HepG2 (cell line): ENCODE data around the gene TATDN2. TPM values are rescaled to one million over a fixed set of nuclear protein-coding genes. Genes with fewer than 3 reads are reported as not detected.

Experiments
- ATAC-seq: fragments of 200-7000 bp; cut with Tn5 transposase; 3 replicates; pipeline ENCODE4 v1.9.1; 2020; ENCODE audit warnings: mild to moderate bottlenecking, moderate library complexity
- BruUV-seq: library from RNA; stranded (reverse); fragments of 400-500 nt; replicated peaks from 2 replicates; lab custom pipeline; 2021; lab: Mats Ljungman, UMichigan
- CTCF ChIA-PET: fragments of 300-600 bp; formaldehyde crosslinking; extraction: SDS; loops from one replicate; lab custom pipeline; 2021; ENCODE audit warnings: low total read pairs, inconsistent platforms, low intra/inter-chr PET ratio; lab: Yijun Ruan, JAX
- POLR2A ChIA-PET: fragments of 350-600 bp; sonication (Branson Sonifier 250); formaldehyde crosslinking; loops from one replicate; lab custom pipeline; 2020; ENCODE audit warnings: antibody characterized with exemption, inconsistent platforms; lab: Yijun Ruan, JAX
- DNase-seq: peaks from one replicate; pipeline ENCODE4 v3.0.0-alpha.2; 2015; ENCODE audit warnings: low spot score
- FAIRE-seq: peaks from 3 replicates; lab custom pipeline; 2011; peaks lifted over from hg19 to GRCh38; lab: Jason Lieb, UNC
- H2AFZ ChIP-seq: one replicate; pipeline ENCODE4 v1.6.1; 2011; ENCODE audit warnings: low read length, inconsistent platforms
- H3K27ac ChIP-seq: fragments of 300-600 bp; 3 replicates; pipeline ENCODE4 v1.8.0; 2011; ENCODE audit warnings: mixed run types, mild to moderate bottlenecking, mixed read lengths, low read length, inconsistent platforms; ENCODE audit not compliant: insufficient read depth; ENCODE audit errors: extremely low read length
- H3K27me3 ChIP-seq, 2 experiments: fragments of 200-600 bp in 1 of 2; 2 replicates in 1 of 2; 3 replicates in 1 of 2; pipeline versions ENCODE4 v1.6.0 to v1.8.0; 2011; ENCODE audit warnings: low read length in 2 of 2, mild to moderate bottlenecking in 2 of 2, moderate library complexity in 2 of 2, inconsistent platforms in 1 of 2; ENCODE audit not compliant: insufficient read depth in 2 of 2, control insufficient read depth in 1 of 2
- H3K36me3 ChIP-seq, 2 experiments: fragments of 200-600 bp in 1 of 2; replicated peaks in 1 of 2; 2 replicates in 1 of 2; 3 replicates in 1 of 2; pipeline versions ENCODE4 v1.5.1 to v1.8.0; 2011; ENCODE audit warnings: low read length in 2 of 2, inconsistent platforms in 1 of 2; ENCODE audit not compliant: insufficient read depth in 2 of 2, control insufficient read depth in 1 of 2
- H3K4me1 ChIP-seq: 2 replicates; pipeline ENCODE4 v1.5.1; 2012; ENCODE audit warnings: low read length, inconsistent platforms; ENCODE audit not compliant: insufficient read depth
- H3K4me2 ChIP-seq: 2 replicates; pipeline ENCODE4 v1.6.0; 2011; ENCODE audit warnings: low read depth, low read length, inconsistent platforms
- H3K4me3 ChIP-seq, 3 experiments: fragments of 200-600 bp in 1 of 3; sonication (generic), shearing (Covaris generic) in 1 of 3; replicated peaks in 1 of 3; 2 replicates each; pipeline ENCODE4 v1.5.1; 2011 to 2016; ENCODE audit warnings: low read length in 3 of 3, inconsistent platforms in 2 of 3, low read depth in 2 of 3, mild to moderate bottlenecking in 2 of 3, control low read depth in 1 of 3, mixed read lengths in 1 of 3; ENCODE audit not compliant: insufficient read depth in 1 of 3
- H3K79me2 ChIP-seq: one replicate; pipeline ENCODE4 v1.6.1; 2011; ENCODE audit warnings: low read length, inconsistent platforms; ENCODE audit not compliant: insufficient read depth
- H3K9ac ChIP-seq: 2 replicates; pipeline ENCODE4 v1.6.0; 2011; ENCODE audit warnings: mild to moderate bottlenecking, low read depth, low read length, inconsistent platforms; ENCODE audit not compliant: insufficient read depth
- H3K9me3 ChIP-seq: 2 replicates; pipeline ENCODE4 v1.5.1; 2012; ENCODE audit warnings: mild to moderate bottlenecking, low read length
- H4K20me1 ChIP-seq: 2 replicates; pipeline ENCODE4 v1.6.0; 2011; ENCODE audit warnings: inconsistent platforms, mild to moderate bottlenecking, low read length, moderate library complexity; ENCODE audit not compliant: insufficient read depth
- CERS6 ChIP-seq: sonication (generic); formaldehyde crosslinking; IDR thresholded peaks from 2 replicates; pipeline ENCODE4 v1.5.0; 2020; ENCODE audit warnings: missing genetic modification reagents
- ELF3 ChIP-seq: IDR thresholded peaks from 2 replicates; pipeline ENCODE4 v1.6.1; 2016; ENCODE audit warnings: missing genetic modification reagents, missing compliant biosample characterization
- ELK4 ChIP-seq: sonication (generic); formaldehyde crosslinking; IDR thresholded peaks from 2 replicates; pipeline ENCODE4 v1.9.0; 2021; ENCODE audit warnings: missing genetic modification reagents, borderline replicate concordance
- KLF9 ChIP-seq: IDR thresholded peaks from 2 replicates; pipeline ENCODE4 v1.6.1; 2016; ENCODE audit warnings: low read depth
- NFE2L1 ChIP-seq: sonication (generic); formaldehyde crosslinking; IDR thresholded peaks from 2 replicates; pipeline ENCODE4 v1.4.0; 2020; ENCODE audit warnings: missing genetic modification reagents, mild to moderate bottlenecking, borderline replicate concordance
- PRDM10 ChIP-seq: sonication (generic); formaldehyde crosslinking; IDR thresholded peaks from 2 replicates; pipeline ENCODE4 v1.4.0; 2020; ENCODE audit warnings: low read depth, missing genetic modification reagents
- THAP7 ChIP-seq: sonication (generic); formaldehyde crosslinking; IDR thresholded peaks from 2 replicates; pipeline ENCODE4 v1.8.1; 2023; ENCODE audit warnings: mild to moderate bottlenecking, missing genetic modification reagents
- XBP1 ChIP-seq: sonication (generic); formaldehyde crosslinking; IDR thresholded peaks from 2 replicates; pipeline ENCODE4 v1.5.0; 2020; ENCODE audit warnings: missing genetic modification reagents
- ZEB1 ChIP-seq: IDR thresholded peaks from 2 replicates; pipeline ENCODE4 v1.6.1; 2012; ENCODE audit warnings: mild to moderate bottlenecking, low read depth, inconsistent platforms; ENCODE audit not compliant: insufficient replicate concordance
- ZNF614 ChIP-seq: IDR thresholded peaks from 2 replicates; pipeline ENCODE4 v1.6.1; 2018; ENCODE audit warnings: missing biosample characterization, missing genetic modification reagents, inconsistent platforms, borderline replicate concordance
- WGBS: methylation state at CpG from one replicate; pipeline ENCODE4 v1.1.6; 2017; ENCODE audit warnings: low lambda C conversion rate; 5-methylcytosine and 5-hydroxymethylcytosine counted together
- in situ Hi-C: cut with HindIII; loops from 2 replicates; pipeline ENCODE4 v1.10.0; 2017; ENCODE audit warnings: low pct_unique_long_range_greater_than_20kb; ENCODE audit not compliant: extremely low pct_ligation_motif_present
- intact Hi-C: fragments of 100-400 bp; cut with micrococcal nuclease; formaldehyde crosslinking; loops from one replicate; pipeline ENCODE4 v1.10.0; 2022; ENCODE audit not compliant: unreplicated experiment
- polyA plus RNA-seq, 8 experiments: library from polyadenylated mRNA; depleted of rRNA in 3 of 8; stranded (reverse) in 7 of 8; unstranded in 1 of 8; fragments of >200 nt; fragmentation: Illumina TruSeq in 4 of 8; extraction: Trizol in 4 of 8; gene quantifications; 2 replicates each; pipeline versions ENCODE4 v1.2.1 to v1.2.3, GENCODE V29; 2011 to 2016; ENCODE audit warnings: low read depth in 4 of 8, missing spikeins in 1 of 8, mixed read lengths in 1 of 8; ENCODE audit not compliant: insufficient read depth in 1 of 8
- total RNA-seq, 5 experiments: library from RNA; depleted of rRNA; stranded (reverse); fragments of >200 nt; fragmentation: Illumina TruSeq; extraction: Trizol; gene quantifications; 2 replicates each; pipeline ENCODE4 v1.2.3, GENCODE V29; 2016; ENCODE audit warnings: low read depth in 1 of 5
- TF ChIP-seq, protein P1 (sequence below): sonication (generic); formaldehyde crosslinking; IDR thresholded peaks from 2 replicates; pipeline ENCODE4 v1.5.1; 2020; ENCODE audit warnings: missing genetic modification reagents, mild to moderate bottlenecking, borderline replicate concordance

The TATDN2 gene
- total and polyA plus RNA-seq, 2 of the 13 experiments (the other 11 are each of a cell fraction or from before 2014, with no cell fraction given): 12.1 to 21.9 TPM

- H2AFZ ChIP-seq: no peak overlapping the region
- TF ChIP-seq NFE2L1 (CRISPR knock-in tag) (no peak), PRDM10 (CRISPR knock-in tag) (no peak), ZEB1 (no peak), CERS6 (no peak), ELF3 (no peak), ZNF614 (CRISPR knock-in tag) (no peak), XBP1 (CRISPR knock-in tag) (no peak), THAP7 (CRISPR knock-in tag) (no peak), ELK4 (CRISPR knock-in tag) (no peak), KLF9 (CRISPR knock-in tag) (no peak)
- TF ChIP-seq, protein P1, sequence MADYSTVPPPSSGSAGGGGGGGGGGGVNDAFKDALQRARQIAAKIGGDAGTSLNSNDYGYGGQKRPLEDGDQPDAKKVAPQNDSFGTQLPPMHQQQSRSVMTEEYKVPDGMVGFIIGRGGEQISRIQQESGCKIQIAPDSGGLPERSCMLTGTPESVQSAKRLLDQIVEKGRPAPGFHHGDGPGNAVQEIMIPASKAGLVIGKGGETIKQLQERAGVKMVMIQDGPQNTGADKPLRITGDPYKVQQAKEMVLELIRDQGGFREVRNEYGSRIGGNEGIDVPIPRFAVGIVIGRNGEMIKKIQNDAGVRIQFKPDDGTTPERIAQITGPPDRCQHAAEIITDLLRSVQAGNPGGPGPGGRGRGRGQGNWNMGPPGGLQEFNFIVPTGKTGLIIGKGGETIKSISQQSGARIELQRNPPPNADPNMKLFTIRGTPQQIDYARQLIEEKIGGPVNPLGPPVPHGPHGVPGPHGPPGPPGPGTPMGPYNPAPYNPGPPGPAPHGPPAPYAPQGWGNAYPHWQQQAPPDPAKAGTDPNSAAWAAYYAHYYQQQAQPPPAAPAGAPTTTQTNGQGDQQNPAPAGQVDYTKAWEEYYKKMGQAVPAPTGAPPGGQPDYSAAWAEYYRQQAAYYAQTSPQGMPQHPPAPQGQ (CRISPR knock-in tag): no peak
- H3K27me3 ChIP-seq: no peaks in the 10 kb centered on the region
- FAIRE-seq: no peak
- H3K9ac ChIP-seq: no peak overlapping the region
- no peaks in the 10 kb centered on the region for H3K79me2 ChIP-seq
- intact Hi-C loops: no loop called here
- H3K4me1 ChIP-seq: peaks cover 41% of the 10 kb centered on the region
- in situ Hi-C loops: loop anchor here (10.0 kb wide), 1 partner anchor 55 kb away; the partner anchor contains the start of gene IRAK2
- no peak for DNase-seq
- WGBS: 93% methylated on average over 9 of the region's 9 CpGs
- ChIA-PET POLR2A (interaction anchor here (1.1 kb wide), 1 partner anchor 16 kb away, joined by 3 read pairs; no protein-coding TSS in a partner anchor), CTCF (no interaction called here)
- H3K9me3 ChIP-seq: peaks cover 8% of the 10 kb centered on the region; the same call in 1 of the 2 replicates
- ATAC-seq: no peak
- H3K4me3 ChIP-seq: no peak overlapping the region
- H3K4me2 ChIP-seq: no peak overlapping the region
- BruUV-seq: no TSS peak
- H3K36me3 ChIP-seq: peaks cover 27 to 53% of the 10 kb centered on the region in 2 experiments; a peak in 4 of 5 replicates
- no peak overlapping the region for H3K27ac ChIP-seq
- no peaks in the 10 kb centered on the region for H4K20me1 ChIP-seq
Observed at GRCh38 chr3:10219737-10220136, 28.5 kb upstream of the TATDN2 start.
